ENCODE measurements around the gene KCNQ1OT1.

KCNQ1OT1 gene

GRCh38 chr11:2686360-2687222, 13.2 kb downstream of the KCNQ1OT1 start:
- DNase-seq (ENCODE audit: low read depth) = no peak

- no peak for DNase-seq (ENCODE audit: low read depth)
Measured at GRCh38 chr11:2685566-2686359, 14.0 kb downstream of the KCNQ1OT1 start.

GRCh38 chr11:2685051-2685450, 14.7 kb downstream of the KCNQ1OT1 start:
- DNase-seq (ENCODE audit: low read depth) = no peak

- no peak for DNase-seq (ENCODE audit: low read depth)
Measured at GRCh38 chr11:2684581-2684980, 15.2 kb downstream of the KCNQ1OT1 start.

GRCh38 chr11:2683806-2684205, 16.0 kb downstream of the KCNQ1OT1 start:
- no peak for DNase-seq (ENCODE audit: low read depth)

- no peak for DNase-seq (ENCODE audit: low read depth)
Measured at GRCh38 chr11:2681408-2682145, 18.2 kb downstream of the KCNQ1OT1 start.

GRCh38 chr11:2679011-2679676, 20.6 kb downstream of the KCNQ1OT1 start:
- DNase-seq (ENCODE audit: low read depth) = no peak

GRCh38 chr11:2678396-2678795, 21.4 kb downstream of the KCNQ1OT1 start:
- DNase-seq (ENCODE audit: low read depth) = no peak

- no peak for DNase-seq (ENCODE audit: low read depth)
Measured at GRCh38 chr11:2677127-2677526, 22.7 kb downstream of the KCNQ1OT1 start.

- no peak for DNase-seq (ENCODE audit: low read depth)
Measured at GRCh38 chr11:2675540-2675939, 24.3 kb downstream of the KCNQ1OT1 start.

- DNase-seq (ENCODE audit: low read depth) = no peak
Measured at GRCh38 chr11:2674658-2675131, 25.1 kb downstream of the KCNQ1OT1 start.

GRCh38 chr11:2673871-2674471, 25.8 kb downstream of the KCNQ1OT1 start:
- no peak for DNase-seq (ENCODE audit: low read depth)

- no peak for DNase-seq (ENCODE audit: low read depth)
Measured at GRCh38 chr11:2673250-2673610, 26.6 kb downstream of the KCNQ1OT1 start.

- DNase-seq (ENCODE audit: low read depth) = no peak
Measured at GRCh38 chr11:2672553-2673249, 27.1 kb downstream of the KCNQ1OT1 start.

- DNase-seq (ENCODE audit: low read depth) = no peak
Measured at GRCh38 chr11:2671748-2672147, 28.0 kb downstream of the KCNQ1OT1 start.

GRCh38 chr11:2670541-2671100, 29.2 kb downstream of the KCNQ1OT1 start:
- DNase-seq (ENCODE audit: low read depth) = no peak

GRCh38 chr11:2669634-2670469, 29.9 kb downstream of the KCNQ1OT1 start:
- DNase-seq (ENCODE audit: low read depth) = no peak

- no peak for DNase-seq (ENCODE audit: low read depth)
Measured at GRCh38 chr11:2668876-2669275, 30.9 kb downstream of the KCNQ1OT1 start.

GRCh38 chr11:2667940-2668339, 31.9 kb downstream of the KCNQ1OT1 start:
- no peak for DNase-seq (ENCODE audit: low read depth)

Measured in activated T-helper 1 cell treated with Interleukin-2 at 50 U/mL for 16 hours (primary cell).